Measurements from ENCODE around the gene PARVA. TPM values are rescaled to one million over a fixed set of nuclear protein-coding genes. Genes with fewer than 3 reads are reported as not detected.

Gene PARVA
- total RNA-seq, 2 experiments from 2014 or later: 0.11 to 0.14 TPM

DNA sequence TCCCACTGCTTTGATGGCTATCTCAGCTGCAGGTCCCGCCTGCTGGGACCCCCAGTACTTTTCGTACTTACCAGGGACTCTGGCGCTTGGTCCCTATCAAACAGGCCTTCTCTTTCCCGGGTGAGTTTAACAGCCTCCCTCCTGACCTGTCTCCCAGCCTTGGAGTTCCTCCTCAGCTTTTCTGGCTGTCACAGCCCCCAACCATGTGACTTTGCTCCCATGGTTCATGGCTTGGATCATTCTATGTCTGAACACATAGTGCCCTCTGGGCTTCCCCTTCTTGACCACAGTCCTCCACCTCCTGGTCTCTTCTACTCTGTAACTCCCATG lies 56.9 kb downstream of the PARVA start:
- Mint-ChIP-seq H3K9me3 (ENCODE audit: low read depth) (no peaks in the 10 kb centered on the region), H3K4me1 (no peaks in the 10 kb centered on the region), H3K4me3 (no peak overlapping the region), H3K27ac (no peak overlapping the region), H3K27me3 (no peaks in the 10 kb centered on the region), H3K36me3 (ENCODE audit: low read depth) (no peaks in the 10 kb centered on the region)
- intact Hi-C loops (cut with DNase I, micrococcal nuclease): no loop called here
- DNase-seq (no peak), ATAC-seq (no peak)
- ChIA-PET POLR2A (no interaction called here), CTCF (no interaction called here)

GRCh38 chr11:12435264-12435663 lies 57.9 kb downstream of the PARVA start:
- intact Hi-C loops (cut with DNase I, micrococcal nuclease): no loop called here
- POLR2A ChIA-PET: no interaction called here
- Mint-ChIP-seq H3K4me1 (no peaks in the 10 kb centered on the region), H3K27ac (no peak overlapping the region), H3K36me3 (ENCODE audit: low read depth) (no peaks in the 10 kb centered on the region), H3K4me3 (no peak overlapping the region), H3K27me3 (no peaks in the 10 kb centered on the region), H3K9me3 (ENCODE audit: low read depth) (no peaks in the 10 kb centered on the region)
- CTCF ChIA-PET: interaction anchor here (0.6 kb wide), 1 partner anchor 142 kb away, joined by 3 read pairs; no protein-coding TSS in a partner anchor
- ATAC-seq (no peak), DNase-seq (no peak)

GRCh38 chr11:12436266-12436665 lies 58.9 kb downstream of the PARVA start:
- no peak for DNase-seq
- no peaks in the 10 kb centered on the region for H3K36me3 Mint-ChIP-seq (ENCODE audit: low read depth)
- H3K27ac Mint-ChIP-seq: no peak overlapping the region
- ChIA-PET CTCF (no interaction called here), POLR2A (no interaction called here)
- no peaks in the 10 kb centered on the region for H3K9me3 Mint-ChIP-seq (ENCODE audit: low read depth)
- H3K27me3 Mint-ChIP-seq: peaks cover 2% of the 10 kb centered on the region
- intact Hi-C loops (cut with DNase I, micrococcal nuclease): no loop called here
- H3K4me1 Mint-ChIP-seq: no peaks in the 10 kb centered on the region
- ATAC-seq: no peak
- no peak overlapping the region for H3K4me3 Mint-ChIP-seq

DNA sequence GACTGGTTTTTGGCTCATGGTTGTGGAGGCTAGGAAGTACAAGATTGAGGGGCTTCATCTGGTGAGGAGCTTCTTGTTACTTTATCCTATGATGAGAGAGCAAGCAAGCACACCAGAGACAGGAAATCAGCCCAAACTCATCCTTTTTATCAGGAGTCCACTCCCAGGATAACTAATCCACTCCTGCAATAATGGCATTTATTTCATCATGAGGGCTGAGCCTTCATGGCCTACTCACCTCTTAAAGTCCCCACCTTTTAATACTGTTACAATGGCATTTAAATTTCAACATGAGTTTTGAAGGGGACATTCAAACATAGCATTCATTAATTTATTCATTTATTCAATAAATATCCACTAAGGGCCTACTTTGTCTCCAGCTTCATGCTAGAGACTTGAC lies 60.9 kb downstream of the PARVA start:
- CTCF ChIA-PET: interaction anchor here (0.6 kb wide), 1 partner anchor 1349 kb away, joined by 5 read pairs; no protein-coding TSS in a partner anchor
- Mint-ChIP-seq H3K4me3 (no peak overlapping the region), H3K4me1 (no peaks in the 10 kb centered on the region), H3K27ac (no peak overlapping the region), H3K9me3 (ENCODE audit: low read depth) (no peaks in the 10 kb centered on the region), H3K36me3 (ENCODE audit: low read depth) (no peaks in the 10 kb centered on the region), H3K27me3 (peaks cover 2% of the 10 kb centered on the region)
- no peak for ATAC-seq
- POLR2A ChIA-PET: no interaction called here
- no peak for DNase-seq
- intact Hi-C loops (cut with DNase I, micrococcal nuclease): no loop called here

DNA sequence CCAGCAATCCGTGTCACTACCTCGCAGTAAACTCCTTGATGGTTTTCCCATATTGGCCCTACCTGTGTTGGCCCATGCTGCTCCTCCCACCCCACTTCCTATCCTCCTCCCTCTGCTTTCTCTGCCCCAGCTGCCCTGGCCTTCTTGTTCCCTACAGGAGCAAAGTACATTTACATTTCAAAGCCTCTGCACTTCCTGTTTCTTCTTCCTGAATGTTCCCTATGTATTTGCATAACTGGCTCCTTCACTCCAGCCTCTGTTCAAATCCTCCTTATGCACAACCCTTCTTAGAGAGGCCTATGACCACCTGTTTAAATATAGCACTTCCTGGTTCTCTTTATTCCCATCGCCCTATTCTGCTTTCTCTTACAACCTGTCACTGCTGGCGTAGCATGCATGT lies 62.2 kb downstream of the PARVA start:
- Mint-ChIP-seq H3K4me1 (no peaks in the 10 kb centered on the region), H3K9me3 (ENCODE audit: low read depth) (no peaks in the 10 kb centered on the region)
- POLR2A ChIA-PET: no interaction called here

DNA sequence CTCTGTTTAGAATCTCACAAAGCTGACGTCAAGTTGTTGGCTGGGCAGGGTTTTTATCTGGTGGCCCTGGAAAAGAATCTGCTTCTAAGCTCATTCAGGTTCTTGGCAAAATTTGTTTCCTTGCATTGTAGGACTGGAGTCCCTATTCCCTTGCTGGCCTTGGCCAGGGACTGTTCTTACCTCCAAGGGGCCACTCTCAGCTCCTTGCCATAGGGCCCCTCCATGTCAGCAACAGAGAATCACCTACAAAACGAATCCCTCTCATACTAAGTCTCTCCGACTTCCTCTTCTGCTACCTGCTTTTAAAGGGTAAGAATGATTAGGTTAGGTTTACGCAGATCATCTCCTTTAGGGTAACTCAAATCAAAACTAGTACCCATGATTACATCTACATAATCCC lies 63.2 kb downstream of the PARVA start:
- DNase-seq (no peak), ATAC-seq (no peak)
- ChIA-PET CTCF (interaction anchor here (1.0 to 1.5 kb wide), 2 partner anchors 14 kb away, joined by 3 to 5 read pairs; no protein-coding TSS in a partner anchor), POLR2A (no interaction called here)
- H3K4me1 Mint-ChIP-seq: no peaks in the 10 kb centered on the region
- no peaks in the 10 kb centered on the region for H3K9me3 Mint-ChIP-seq (ENCODE audit: low read depth)
- no peak overlapping the region for H3K4me3 Mint-ChIP-seq
- intact Hi-C loops (cut with DNase I, micrococcal nuclease): no loop called here
- H3K27ac Mint-ChIP-seq: no peak overlapping the region
- peaks cover 2% of the 10 kb centered on the region for H3K27me3 Mint-ChIP-seq
- no peaks in the 10 kb centered on the region for H3K36me3 Mint-ChIP-seq (ENCODE audit: low read depth)

More for the DNA sequence above, 62.2 kb downstream of the PARVA start:
- Mint-ChIP-seq H3K4me3 (no peak overlapping the region), H3K27me3 (peaks cover 2% of the 10 kb centered on the region), H3K36me3 (ENCODE audit: low read depth) (no peaks in the 10 kb centered on the region), H3K27ac (no peak overlapping the region)
- DNase-seq (no peak), ATAC-seq (no peak)
- intact Hi-C loops (cut with DNase I, micrococcal nuclease): no loop called here
- CTCF ChIA-PET: interaction anchor here (0.6 kb wide), 1 partner anchor 701 kb away, joined by 3 read pairs; no protein-coding TSS in a partner anchor

DNA sequence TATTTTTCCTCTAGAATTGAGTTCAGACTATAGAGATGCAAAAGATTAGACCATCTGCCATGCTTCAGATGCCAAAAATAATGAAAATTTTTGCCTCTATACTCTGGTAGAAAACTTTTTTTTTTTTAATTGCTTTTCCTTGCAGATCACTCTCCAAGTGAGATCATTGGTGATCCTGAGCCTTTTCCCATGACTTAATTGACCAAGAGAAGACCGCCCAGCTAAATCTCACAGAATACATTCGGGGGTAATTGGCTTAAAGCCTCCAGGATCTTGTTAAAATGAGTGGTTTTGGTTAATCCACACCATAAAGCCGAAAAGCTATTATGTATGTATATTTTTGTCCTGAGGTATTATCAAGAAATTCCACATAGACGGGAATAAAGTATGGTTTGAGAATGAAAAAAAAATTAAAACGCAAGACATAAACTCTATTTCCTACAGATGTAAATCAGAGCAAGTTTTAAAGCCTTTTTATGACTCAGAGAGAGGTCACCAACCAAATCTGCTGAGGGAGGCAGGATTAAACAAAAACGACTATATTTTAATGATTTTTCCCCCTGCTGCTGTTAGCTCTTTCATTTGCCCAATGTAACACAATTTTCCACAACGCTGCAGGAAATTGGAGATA lies 64.0 kb downstream of the PARVA start:
- Mint-ChIP-seq H3K27me3 (peaks cover 2% of the 10 kb centered on the region), H3K27ac (no peak overlapping the region), H3K4me3 (no peak overlapping the region), H3K9me3 (ENCODE audit: low read depth) (no peaks in the 10 kb centered on the region), H3K4me1 (no peaks in the 10 kb centered on the region), H3K36me3 (ENCODE audit: low read depth) (no peaks in the 10 kb centered on the region)
- DNase-seq: no peak
- no peak for ATAC-seq
- intact Hi-C loops (cut with DNase I, micrococcal nuclease): no loop called here
- ChIA-PET CTCF (interaction anchor here (0.7 to 1.5 kb wide), 3 partner anchors 14 to 19 kb away, joined by 3 to 5 read pairs (median 3); no protein-coding TSS in a partner anchor), POLR2A (no interaction called here)

DNA sequence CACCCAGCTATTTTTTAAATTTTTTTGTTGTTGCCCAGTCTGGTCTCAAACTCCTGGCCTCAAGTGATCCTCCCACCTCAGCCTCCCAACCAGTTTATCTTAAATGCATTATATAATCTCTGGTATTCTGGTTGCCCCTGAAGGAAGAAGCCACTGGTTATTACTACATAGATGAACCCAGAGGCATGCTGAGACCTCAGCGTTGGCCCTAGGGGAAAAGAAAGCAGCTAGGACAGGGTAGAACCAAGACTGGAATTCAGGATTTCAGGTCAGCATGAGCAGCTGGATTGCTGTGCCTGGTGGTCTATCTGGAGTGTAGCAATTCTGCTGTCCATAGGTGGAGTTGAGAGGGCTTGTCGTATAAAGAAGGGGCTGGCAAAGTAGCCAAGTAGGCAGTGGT lies 67.2 kb downstream of the PARVA start:
- intact Hi-C loops (cut with DNase I, micrococcal nuclease): no loop called here
- no peak overlapping the region for H3K4me3 Mint-ChIP-seq
- peaks cover 5% of the 10 kb centered on the region for H3K27me3 Mint-ChIP-seq
- POLR2A ChIA-PET: no interaction called here
- no peaks in the 10 kb centered on the region for H3K36me3 Mint-ChIP-seq (ENCODE audit: low read depth)
- H3K4me1 Mint-ChIP-seq: no peaks in the 10 kb centered on the region
- DNase-seq (no peak), ATAC-seq (no peak)
- no peak overlapping the region for H3K27ac Mint-ChIP-seq
- no peaks in the 10 kb centered on the region for H3K9me3 Mint-ChIP-seq (ENCODE audit: low read depth)
- CTCF ChIA-PET: interaction anchor here (1.0 kb wide), 1 partner anchor 8 kb away, joined by 4 read pairs; no protein-coding TSS in a partner anchor

GRCh38 chr11:12445001-12445400 lies 67.6 kb downstream of the PARVA start:
- no peak overlapping the region for H3K4me3 Mint-ChIP-seq
- peaks cover 5% of the 10 kb centered on the region for H3K27me3 Mint-ChIP-seq
- no peaks in the 10 kb centered on the region for H3K9me3 Mint-ChIP-seq (ENCODE audit: low read depth)
- intact Hi-C loops (cut with DNase I, micrococcal nuclease): no loop called here
- H3K36me3 Mint-ChIP-seq (ENCODE audit: low read depth): no peaks in the 10 kb centered on the region
- CTCF ChIA-PET: interaction anchor here (1.0 kb wide), 1 partner anchor 8 kb away, joined by 4 read pairs; no protein-coding TSS in a partner anchor
- ATAC-seq (no peak), DNase-seq (no peak)
- no peaks in the 10 kb centered on the region for H3K4me1 Mint-ChIP-seq
- POLR2A ChIA-PET: no interaction called here
- no peak overlapping the region for H3K27ac Mint-ChIP-seq

DNA sequence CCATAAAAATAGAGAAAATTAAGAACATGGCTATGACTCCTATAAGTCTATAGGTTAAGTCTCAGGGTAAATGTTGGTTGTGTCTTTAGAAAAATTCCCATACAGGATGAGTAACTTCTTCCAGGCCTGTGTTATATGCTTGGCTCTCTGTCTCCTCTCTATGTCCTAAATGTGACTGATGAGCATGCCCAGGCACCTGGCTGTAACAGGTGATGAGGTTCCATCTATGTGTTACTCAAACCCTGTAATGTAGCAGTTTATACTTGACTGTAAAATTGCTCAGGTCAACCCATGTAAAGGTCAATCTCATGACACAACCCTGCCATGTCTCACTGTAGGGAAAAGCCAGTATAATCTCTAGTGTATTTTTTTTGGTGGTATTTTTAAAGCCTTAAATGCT lies 69.5 kb downstream of the PARVA start:
- POLR2A ChIA-PET: no interaction called here
- no peaks in the 10 kb centered on the region for H3K9me3 Mint-ChIP-seq (ENCODE audit: low read depth)
- no peak overlapping the region for H3K27ac Mint-ChIP-seq
- H3K4me1 Mint-ChIP-seq: no peaks in the 10 kb centered on the region
- ATAC-seq (peak; percentile 12), DNase-seq (no peak)
- intact Hi-C loops (cut with DNase I, micrococcal nuclease): no loop called here
- H3K4me3 Mint-ChIP-seq: no peak overlapping the region
- no peaks in the 10 kb centered on the region for H3K36me3 Mint-ChIP-seq (ENCODE audit: low read depth)
- CTCF ChIA-PET: no interaction called here
- H3K27me3 Mint-ChIP-seq: peaks cover 3% of the 10 kb centered on the region

DNA sequence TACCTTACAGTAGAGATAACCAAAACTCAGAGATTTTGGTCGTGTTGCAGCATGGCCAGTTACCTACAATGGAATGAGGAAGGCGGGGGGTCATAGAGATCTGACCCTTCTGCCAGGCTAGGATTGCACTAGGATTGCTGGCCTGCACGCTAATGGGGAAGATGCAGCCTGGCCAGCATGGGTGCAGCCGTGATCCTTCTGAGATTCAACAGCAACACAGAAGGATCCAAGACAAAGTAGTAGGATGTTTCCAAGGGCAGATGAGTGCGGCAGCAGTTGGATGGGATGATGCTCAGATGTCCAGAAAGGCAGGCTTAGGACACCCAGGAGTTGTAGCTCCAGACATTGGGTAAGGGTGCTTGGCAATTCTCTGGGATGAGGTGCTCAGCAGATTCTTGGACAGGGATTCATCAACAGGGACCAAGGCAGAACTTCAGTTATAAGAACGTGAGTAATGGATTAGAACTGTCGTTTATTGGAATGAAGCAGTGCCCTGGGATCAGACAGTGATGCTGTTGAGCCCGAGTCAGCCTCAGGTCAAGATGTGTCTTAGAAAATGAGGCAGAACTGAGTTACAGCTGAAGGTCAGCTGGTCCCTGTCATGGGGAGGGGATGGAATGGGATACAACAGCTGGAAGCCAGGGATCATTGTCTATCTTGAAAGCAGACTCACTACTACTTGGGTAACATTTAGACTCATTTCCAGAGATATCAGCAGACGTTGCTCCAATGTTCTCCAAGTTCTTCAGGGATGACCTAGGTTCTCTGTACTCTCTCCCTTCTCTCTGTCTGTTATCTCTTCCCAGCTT lies 71.0 kb downstream of the PARVA start:
- ATAC-seq: no peak
- Mint-ChIP-seq H3K4me3 (no peak overlapping the region), H3K27ac (no peak overlapping the region), H3K27me3 (peaks cover 3% of the 10 kb centered on the region), H3K36me3 (ENCODE audit: low read depth) (no peaks in the 10 kb centered on the region), H3K4me1 (no peaks in the 10 kb centered on the region), H3K9me3 (ENCODE audit: low read depth) (no peaks in the 10 kb centered on the region)
- ChIA-PET CTCF (no interaction called here), POLR2A (no interaction called here)
- intact Hi-C loops (cut with DNase I, micrococcal nuclease): no loop called here
- DNase-seq: no peak

DNA sequence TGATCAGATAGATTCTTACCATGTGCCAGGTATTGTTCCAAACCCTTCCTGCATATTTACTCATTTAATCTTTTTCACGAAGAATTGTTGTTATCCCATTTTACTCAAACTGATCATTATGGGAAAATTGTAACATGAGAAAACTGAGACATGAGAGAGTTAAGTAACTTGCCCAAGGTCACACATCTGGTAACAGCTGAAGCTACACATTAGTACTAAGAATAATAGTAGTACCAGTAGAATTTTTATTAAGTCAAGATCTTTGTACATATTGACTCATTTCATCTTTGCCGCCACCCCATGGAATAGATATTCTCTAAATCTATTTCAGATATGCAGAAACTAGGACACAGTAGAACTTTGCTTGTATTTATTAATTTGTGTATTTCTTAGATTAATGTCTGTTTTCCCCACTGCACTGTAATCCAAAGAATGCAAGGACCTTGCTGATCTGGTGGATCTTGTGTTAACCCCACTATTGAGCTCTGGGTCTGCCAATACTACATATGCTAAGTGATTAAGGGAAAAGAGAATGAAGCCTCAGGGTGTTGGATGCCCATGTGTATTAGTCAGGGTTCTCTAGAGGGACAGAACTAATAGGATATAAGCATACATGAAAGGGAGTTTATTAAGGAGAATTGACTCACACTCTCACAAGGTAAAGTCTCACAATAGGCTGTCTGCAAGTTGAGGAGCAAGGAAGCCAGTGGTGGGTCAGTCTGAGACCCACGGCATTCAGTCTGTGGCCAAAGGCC lies 72.8 kb downstream of the PARVA start:
- Mint-ChIP-seq H3K36me3 (ENCODE audit: low read depth) (no peaks in the 10 kb centered on the region), H3K27ac (no peak overlapping the region), H3K27me3 (peaks cover 3% of the 10 kb centered on the region), H3K4me1 (no peaks in the 10 kb centered on the region), H3K4me3 (no peak overlapping the region), H3K9me3 (ENCODE audit: low read depth) (no peaks in the 10 kb centered on the region)
- CTCF ChIA-PET: no interaction called here
- POLR2A ChIA-PET: no interaction called here
- no peak for DNase-seq
- intact Hi-C loops (cut with DNase I, micrococcal nuclease): no loop called here
- ATAC-seq: no peak

All from activated CD4-positive, alpha-beta T cell treated with anti-CD3 and anti-CD28 coated beads for 36 hours (primary cell).